ENCODE data around the gene CYTH2.
"Not testable (repeated sequence)": the region's sequence is repeated elsewhere in the genome, so short reads cannot be mapped to it uniquely, and the experiment has no call there.

CYTH2 gene

GRCh38 chr19:48478339-48479256 lies 9.4 kb downstream of the CYTH2 start:
- no peak for DNase-seq

DNA sequence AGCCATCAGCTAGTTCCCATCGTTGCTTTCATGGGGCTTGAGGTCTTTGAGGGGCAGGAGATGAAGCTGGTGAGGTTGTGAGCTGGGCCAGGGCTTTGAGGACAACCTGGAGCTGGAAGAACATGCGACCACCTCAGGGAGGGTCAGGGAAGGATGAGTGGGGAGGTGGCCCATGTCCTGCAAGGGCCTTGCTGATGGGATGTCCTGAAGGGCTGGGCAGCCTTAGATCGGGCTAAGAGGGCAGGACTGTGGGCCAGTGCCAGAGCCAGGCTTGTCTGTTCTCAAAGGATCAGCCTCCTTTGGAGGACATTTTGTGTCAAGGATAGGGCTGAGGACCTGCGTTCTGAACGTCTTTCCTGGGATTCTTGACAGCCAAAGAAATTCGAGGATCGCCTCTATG lies 10.5 kb downstream of the CYTH2 start:
- no peak for DNase-seq

- DNase-seq: peak; percentile 78
Observed at GRCh38 chr19:48480183-48480557, 11.0 kb downstream of the CYTH2 start.

- peak; percentile 80 for DNase-seq
Observed at GRCh38 chr19:48480558-48481500, 11.7 kb downstream of the CYTH2 start.

- no peak for DNase-seq
Observed at GRCh38 chr19:48481846-48482639, 12.9 kb downstream of the CYTH2 start.

DNA sequence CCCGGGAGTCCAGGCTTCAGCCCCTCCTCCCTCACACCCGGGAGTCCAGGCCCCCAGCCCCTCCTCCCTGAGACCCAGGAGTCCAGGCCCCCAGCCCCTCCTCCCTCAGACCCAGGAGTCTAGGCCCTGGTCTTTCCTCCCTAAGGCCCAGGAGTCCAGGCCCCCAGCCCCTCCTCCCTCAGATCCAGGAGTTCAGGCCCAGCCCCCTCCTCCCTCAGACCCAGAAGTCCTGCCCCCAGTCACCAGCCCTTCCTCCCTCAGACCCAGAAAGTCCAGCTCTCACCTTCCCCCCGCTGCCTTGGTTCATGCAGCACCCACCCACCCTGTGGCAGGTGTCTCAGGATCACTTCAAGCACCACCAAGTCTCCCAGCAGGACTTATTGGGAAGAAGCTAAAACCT lies 14.1 kb downstream of the CYTH2 start:
- DNase-seq: no peak

DNA sequence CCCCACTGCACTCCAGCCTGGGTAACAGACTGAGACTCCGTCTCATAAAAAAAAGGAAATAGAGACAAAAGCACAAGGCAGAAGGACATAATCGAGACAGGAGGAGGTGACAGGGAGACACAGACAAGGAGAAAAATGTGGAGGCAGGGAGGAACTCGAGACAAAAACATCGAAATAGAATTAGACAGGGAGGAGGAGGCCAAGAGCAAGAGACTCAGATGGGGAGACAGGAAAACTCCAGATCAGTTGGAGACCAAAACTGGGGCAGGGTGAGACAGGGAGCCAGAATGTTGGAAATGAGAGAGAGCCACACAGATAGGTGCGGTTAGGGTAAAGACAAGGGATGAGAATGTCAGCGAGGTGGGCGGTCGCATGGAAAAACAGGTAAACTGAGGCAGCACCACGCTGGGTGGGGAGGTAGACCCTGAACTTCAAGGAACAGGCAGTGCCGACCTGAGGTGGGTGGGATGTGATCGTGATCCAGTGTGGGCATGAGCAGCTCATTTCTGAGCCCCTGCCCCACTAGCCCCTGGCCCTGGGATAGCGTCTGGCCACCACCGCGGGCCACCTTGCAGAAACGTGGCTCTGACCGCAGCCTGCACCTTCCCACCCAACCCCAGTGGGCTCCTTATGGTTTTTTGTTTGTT lies 15.2 kb downstream of the CYTH2 start:
- no peak for DNase-seq

GRCh38 chr19:48484931-48485612 lies 15.9 kb downstream of the CYTH2 start:
- peak; percentile 54 for DNase-seq

GRCh38 chr19:48486706-48487105 lies 17.5 kb downstream of the CYTH2 start:
- not testable (repeated sequence) for DNase-seq

DNA sequence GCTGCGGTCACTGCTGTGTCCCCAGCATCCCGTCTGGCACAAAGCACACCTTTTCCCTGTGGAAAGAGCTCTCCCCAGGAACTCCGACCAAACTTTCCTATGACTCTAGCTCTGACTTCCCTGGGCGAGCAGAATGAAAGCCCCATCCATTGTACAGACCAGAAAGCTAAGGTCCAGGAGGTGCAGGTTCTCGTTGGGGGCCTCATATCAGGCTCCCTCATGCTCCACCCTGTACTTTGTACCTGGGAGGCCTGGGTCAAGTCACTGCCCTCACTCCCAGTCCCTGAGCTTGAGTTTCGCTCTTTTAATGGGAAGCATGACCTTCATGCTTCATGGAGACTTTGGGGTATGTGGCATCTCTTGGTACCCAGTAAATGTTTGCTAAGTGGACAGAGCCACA lies 18.4 kb downstream of the CYTH2 start:
- DNase-seq: no peak

- DNase-seq: no peak
Observed at GRCh38 chr19:48487948-48488347, 18.8 kb downstream of the CYTH2 start.

GRCh38 chr19:48488478-48488877 lies 19.3 kb downstream of the CYTH2 start:
- not testable (repeated sequence) for DNase-seq

GRCh38 chr19:48489608-48490216 lies 20.5 kb downstream of the CYTH2 start:
- DNase-seq: peak; percentile 80

GRCh38 chr19:48490981-48491792 lies 22.0 kb downstream of the CYTH2 start:
- no peak for DNase-seq

GRCh38 chr19:48491793-48492123 lies 22.6 kb downstream of the CYTH2 start:
- DNase-seq: no peak

DNA sequence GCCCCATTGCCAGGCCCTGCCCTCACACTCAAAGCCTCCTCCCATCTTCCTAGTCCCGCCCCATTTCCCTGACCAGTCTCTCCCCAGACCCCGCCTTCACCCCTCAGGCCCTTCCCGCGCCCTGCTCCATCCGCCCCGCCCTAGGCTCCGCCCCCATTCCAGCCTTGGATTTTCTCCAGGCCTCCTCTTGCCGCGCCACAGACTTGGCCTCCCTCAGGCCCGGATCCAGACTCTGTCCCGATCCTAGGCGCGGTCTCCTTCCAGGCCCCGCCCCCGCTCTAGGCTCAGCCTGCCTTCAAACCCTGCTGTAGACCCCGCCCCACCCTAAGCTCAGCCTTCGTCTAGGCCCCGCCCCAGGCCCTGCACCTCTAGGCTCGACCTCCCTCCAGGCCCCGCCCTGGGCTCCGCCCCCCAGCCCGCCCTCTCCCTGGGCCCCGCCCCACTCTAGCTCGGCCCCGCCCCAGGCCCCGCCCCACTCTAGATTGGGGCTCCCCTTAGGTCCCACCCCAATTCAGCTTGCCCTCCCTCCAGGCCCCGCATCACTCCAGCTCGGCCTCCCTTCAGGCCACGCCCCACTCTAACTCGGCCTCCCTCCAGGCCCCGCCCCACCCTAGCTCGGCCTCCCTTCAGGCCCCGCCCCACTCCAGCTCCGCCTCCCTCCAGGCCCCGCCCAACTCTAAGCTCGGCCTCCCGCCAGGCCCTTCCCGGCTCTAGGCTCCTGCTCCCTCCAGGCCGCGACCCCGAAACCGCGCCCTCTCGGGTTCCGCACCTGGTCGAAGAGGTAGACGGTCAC lies 24.0 kb downstream of the CYTH2 start:
- DNase-seq: peak; percentile 77

DNA sequence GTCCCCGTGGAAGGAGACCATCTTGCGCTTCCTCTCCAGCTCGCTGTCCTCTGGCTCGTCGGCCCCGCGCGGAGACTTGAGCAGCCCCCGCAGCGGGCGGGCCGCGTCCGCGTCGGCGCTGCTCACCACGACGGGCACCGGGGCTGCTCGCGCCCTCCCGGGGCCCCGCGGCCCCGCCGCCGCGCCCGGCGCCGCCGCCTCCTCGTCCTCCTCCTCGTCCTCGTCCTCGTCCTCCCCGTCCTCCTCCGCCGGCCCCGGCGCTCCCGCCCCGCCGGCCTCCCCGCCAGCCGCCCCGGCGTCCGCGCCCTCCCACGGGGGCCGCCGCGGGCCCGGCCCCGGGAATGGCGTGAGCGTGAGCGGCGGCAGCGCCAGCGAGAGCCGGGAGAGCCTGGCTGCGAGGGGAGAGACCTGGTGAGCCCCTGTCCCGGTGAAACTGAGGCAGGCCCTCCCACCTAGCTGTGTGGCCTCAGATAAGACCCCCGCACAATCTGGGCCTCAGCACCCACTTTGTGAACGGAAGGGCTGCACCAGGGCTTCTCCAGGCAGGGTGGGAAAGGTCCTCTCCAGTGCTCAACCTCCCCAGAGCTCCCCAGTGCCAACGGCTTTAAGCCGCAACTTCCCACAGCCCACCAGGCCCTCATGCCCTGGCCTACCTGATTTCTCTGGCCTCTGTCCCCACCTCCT lies 24.7 kb downstream of the CYTH2 start:
- DNase-seq: peak; percentile 78

GRCh38 chr19:48495396-48495795 lies 26.2 kb downstream of the CYTH2 start:
- no peak for DNase-seq

All from retina (tissue), 1 donor.